ENCODE data around the gene NUMB. TPM values are rescaled to one million over a fixed set of nuclear protein-coding genes. Genes with fewer than 3 reads are reported as not detected.

NUMB gene
- total and polyA plus RNA-seq, 2 of the 13 experiments (the other 11 are each of a cell fraction or from before 2014, with no cell fraction given), result 20.3 to 71.1 TPM

GRCh38 chr14:73462048-73462715, 3.8 kb upstream of the NUMB start (continued):
- TF ChIP-seq MXD3 (CRISPR knock-in tag; IDR thresholded peaks at IDR 0.05) (no peak), ZNF383 (CRISPR knock-in tag; IDR thresholded peaks at IDR 0.05; ENCODE audit: borderline replicate concordance) (0 out of 2 replicates have a peak, but pooled peaks have one; percentile 49), HNF1A (IDR thresholded peaks at IDR 0.05; ENCODE audit: low read depth) (peak; percentile 53; the same call in 1 of the 2 replicates), HNF1A (CRISPR knock-in tag; IDR thresholded peaks at IDR 0.05; ENCODE audit: borderline replicate concordance) (peak; percentile 76; the same call in 1 of the 2 replicates), ELF3 (CRISPR knock-in tag; IDR thresholded peaks at IDR 0.05) (peak; percentile 79), NFKBIZ (CRISPR knock-in tag; IDR thresholded peaks at IDR 0.05) (no peak), RFXANK (CRISPR knock-in tag; IDR thresholded peaks at IDR 0.05) (no peak), ZFP36 (IDR thresholded peaks at IDR 0.05; ENCODE audit: borderline replicate concordance, low read depth, low read length, partially characterized antibody) (no peak), MIXL1 (CRISPR knock-in tag; IDR thresholded peaks at IDR 0.05) (peak; percentile 81), MAF1 (CRISPR knock-in tag; IDR thresholded peaks at IDR 0.05; ENCODE audit: borderline replicate concordance) (no peak), NFAT5 (CRISPR knock-in tag; IDR thresholded peaks at IDR 0.05) (no peak), CBX1 (IDR thresholded peaks at IDR 0.05; ENCODE audit: low read depth) (no peak), ZNF160 (CRISPR knock-in tag; IDR thresholded peaks at IDR 0.05) (peak; percentile 60; the same call in 1 of the 2 replicates), PAXIP1 (CRISPR knock-in tag; conservative IDR thresholded peaks at IDR 0.05) (peak; percentile 90)
